Stimulated activated naive CD8-positive, alpha-beta T cell treated with anti-CD3 and anti-CD28 coated beads, Interleukin-15, Interleukin-2, amounts not matched to agents 100 U/mL and 50 U/mL, for 24 hours (primary cell): ENCODE results near the gene IL17RE.
"Not testable (repeated sequence)": the region's sequence is repeated elsewhere in the genome, so short reads cannot be mapped to it uniquely, and the experiment has no call there.

Experiments
- ATAC-seq: fragments of 150-1000 bp; cut with Tn5 transposase; one replicate; pipeline ENCODE4 v1.10.0; 2021
- DNase-seq: peaks from one replicate; pipeline ENCODE4 v3.0.0; 2021

The IL17RE gene, protein sequence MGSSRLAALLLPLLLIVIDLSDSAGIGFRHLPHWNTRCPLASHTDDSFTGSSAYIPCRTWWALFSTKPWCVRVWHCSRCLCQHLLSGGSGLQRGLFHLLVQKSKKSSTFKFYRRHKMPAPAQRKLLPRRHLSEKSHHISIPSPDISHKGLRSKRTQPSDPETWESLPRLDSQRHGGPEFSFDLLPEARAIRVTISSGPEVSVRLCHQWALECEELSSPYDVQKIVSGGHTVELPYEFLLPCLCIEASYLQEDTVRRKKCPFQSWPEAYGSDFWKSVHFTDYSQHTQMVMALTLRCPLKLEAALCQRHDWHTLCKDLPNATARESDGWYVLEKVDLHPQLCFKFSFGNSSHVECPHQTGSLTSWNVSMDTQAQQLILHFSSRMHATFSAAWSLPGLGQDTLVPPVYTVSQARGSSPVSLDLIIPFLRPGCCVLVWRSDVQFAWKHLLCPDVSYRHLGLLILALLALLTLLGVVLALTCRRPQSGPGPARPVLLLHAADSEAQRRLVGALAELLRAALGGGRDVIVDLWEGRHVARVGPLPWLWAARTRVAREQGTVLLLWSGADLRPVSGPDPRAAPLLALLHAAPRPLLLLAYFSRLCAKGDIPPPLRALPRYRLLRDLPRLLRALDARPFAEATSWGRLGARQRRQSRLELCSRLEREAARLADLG

GRCh38 chr3:9902372-9903237 lies at the start of gene IL17RE:
Gene IL17RE, plus strand, starts transcription at chr3:9902848. Its CDS starts 85 bp downstream, at chr3:9902933.
- ATAC-seq: peak; percentile 67
- DNase-seq: peak; percentile 33

DNA sequence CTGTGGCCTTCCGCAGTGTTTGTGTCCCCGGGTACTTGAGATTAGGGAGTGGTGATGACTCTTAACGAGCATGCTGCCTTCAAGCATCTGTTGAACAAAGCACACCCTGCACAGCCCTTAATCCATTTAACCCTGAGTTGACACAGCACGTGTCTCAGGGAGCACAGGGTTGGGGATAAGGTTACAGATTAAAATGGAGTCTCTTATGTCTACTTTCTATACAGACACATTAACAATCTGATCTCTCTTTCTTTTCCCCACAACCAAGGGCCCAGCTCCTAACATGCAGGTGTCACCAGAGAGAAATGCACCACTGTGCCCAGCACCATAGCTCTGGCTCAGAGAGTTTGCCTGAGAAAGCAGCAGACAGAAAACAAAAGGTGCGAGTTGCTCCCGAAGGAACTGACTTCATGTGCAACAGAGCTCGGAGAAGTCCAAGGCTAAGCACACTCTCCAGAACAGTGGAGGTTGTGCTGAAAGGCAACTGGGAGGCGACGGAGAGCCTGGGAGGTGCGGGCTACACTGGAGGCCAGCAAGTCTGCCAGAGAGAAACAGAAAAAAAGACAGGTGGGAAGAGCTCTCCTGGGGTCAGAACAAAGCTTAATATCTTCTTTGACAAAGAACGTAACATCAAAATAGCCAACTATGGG lies 48.2 kb upstream of the IL17RE start:
- not testable (repeated sequence) for ATAC-seq, DNase-seq

DNA sequence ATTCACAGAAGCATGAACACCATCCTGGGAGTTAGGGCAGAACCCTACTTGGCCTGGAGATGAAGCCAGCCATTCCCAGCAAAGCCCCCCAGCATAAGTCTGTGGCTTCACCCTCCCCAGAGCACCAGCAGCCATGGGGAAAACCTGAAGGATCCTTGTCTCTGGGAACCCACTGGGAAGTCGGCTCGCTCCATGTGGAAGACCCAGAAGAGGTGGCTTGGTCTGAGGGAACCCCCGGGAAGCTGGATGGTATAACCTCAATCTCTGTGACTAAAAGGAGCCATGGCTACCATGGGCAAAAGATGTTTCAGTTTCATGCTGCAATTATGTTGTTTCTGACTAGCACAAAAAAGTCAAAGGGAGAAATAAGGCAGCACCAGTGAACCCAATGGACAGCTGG lies 47.1 kb upstream of the IL17RE start:
- no peak for ATAC-seq
- DNase-seq: no peak

DNA sequence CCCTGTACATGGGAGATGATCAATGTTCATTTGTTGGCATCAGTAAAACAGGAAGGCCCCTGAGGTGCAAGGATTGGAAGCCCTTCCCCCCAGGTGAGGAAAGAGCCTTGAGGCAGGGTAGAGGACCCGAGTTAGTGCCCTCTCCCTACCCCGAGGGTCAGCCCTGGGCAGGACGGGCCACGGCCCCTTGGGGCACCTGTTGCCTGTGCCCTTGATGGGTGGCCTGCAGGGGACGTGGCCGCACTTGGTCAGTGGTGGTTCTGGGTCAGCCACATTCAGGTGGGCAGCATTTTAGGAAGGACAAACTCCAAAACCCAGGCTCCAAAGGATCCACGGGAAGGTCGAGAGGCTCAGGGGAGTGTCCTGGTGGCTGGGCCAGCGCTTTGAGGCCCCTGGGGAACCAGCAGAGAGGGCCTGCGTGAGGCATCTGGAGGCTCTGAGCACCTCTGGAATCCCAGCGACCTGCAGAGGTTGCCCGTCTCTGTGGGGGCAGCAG lies 43.1 kb upstream of the IL17RE start:
- ATAC-seq: no peak
- no peak for DNase-seq

DNA sequence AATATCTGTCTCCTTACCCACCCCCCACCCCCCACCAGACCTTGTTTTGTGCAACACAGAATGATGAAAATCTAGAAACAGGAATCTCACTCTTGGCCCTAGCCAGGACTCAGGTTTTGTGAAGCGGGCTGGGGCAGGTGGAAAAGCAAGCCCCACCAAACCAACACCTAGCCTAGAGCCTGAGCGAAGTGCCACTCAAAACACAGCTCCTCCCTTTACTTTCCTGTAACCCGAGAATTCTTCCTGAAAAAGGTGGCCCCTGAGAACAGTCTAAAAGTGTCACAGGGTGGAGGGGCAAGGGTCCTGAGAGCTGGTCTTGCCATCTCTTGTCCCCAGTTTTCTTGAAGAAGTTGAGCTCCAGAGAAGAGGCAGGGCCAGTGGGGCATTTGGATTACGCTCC lies 41.4 kb upstream of the IL17RE start:
- ATAC-seq (no peak), DNase-seq (no peak)

DNA sequence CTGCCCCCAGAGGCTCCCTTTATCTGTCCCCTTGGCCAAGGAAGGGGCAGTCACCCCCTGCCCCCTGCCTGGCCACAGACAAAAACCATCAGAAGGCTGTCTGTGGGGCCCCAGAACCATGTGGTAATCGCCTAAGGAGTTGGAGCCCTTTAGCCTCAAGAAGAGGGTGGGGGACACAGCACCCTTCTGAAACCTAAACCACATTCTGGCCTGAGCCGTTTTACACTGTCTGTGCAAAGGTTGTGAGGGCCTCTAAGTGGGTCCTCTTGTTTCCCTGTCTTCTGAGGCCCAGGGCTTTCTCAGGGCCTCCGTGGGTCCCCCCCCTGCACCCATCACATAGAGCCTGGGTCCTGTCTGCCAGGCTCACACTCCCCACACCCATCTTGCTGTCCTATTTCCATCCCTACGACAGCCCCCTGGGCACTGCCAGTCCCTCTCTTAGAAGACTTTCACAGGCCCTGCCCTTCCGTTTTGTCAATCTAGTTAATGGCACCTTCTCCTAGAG lies 41.0 kb upstream of the IL17RE start:
- ATAC-seq (no peak), DNase-seq (no peak)

GRCh38 chr3:9862391-9863057 lies 40.1 kb upstream of the IL17RE start:
- DNase-seq: peak; percentile 44
- ATAC-seq: peak; percentile 83

GRCh38 chr3:9863058-9863772 lies 39.4 kb upstream of the IL17RE start:
- ATAC-seq (no peak), DNase-seq (no peak)

GRCh38 chr3:9864200-9864927 lies 38.3 kb upstream of the IL17RE start:
- ATAC-seq: no peak
- DNase-seq: no peak

DNA sequence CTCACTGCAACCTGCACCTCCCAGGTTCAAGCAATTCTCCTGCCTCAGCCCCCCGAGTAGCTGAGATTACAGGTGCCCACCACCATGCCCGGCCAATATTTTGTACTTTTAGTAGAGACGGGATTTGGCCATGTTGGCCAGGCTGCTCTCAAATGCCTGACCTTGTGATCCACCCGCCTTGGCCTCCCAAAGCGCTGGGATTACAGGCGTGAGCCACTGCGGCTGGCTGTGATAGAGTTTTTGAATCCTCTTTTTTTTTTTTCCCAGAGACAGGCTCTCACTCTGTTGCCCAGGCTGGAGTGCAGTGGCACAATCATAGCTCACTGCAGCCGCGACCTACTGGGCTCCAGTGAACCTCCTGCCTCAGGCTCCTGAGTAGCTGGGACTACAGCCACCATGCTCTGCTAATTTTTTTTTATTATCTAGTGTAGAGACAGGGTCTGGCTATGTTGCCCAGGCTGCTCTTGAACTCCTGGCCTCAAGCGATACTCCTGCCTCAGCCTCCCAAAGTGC lies 37.5 kb upstream of the IL17RE start:
- not testable (repeated sequence) for ATAC-seq, DNase-seq

DNA sequence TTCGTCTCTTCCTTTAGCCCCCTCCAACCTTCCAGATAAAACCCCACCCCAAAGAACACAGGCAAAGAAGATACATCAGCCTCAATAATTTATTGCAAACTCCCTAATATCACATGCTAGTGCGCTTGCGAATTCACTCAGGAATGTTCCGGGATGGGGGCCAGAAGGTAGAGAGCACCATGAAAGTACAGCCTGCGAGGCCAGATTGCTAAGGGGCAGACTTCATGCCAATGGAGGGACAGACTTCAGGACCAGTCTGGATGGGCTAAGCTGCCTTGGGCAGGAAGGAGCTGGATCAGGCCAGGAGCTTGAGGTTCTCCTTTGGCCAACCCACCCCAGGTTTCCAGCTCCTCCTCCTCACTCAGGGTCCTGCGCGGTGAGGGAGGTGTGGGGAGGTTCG lies 36.0 kb upstream of the IL17RE start:
- DNase-seq: no peak
- ATAC-seq: no peak

- no peak for ATAC-seq
- DNase-seq: no peak
Observed at GRCh38 chr3:9867106-9867505, 35.5 kb upstream of the IL17RE start.

DNA sequence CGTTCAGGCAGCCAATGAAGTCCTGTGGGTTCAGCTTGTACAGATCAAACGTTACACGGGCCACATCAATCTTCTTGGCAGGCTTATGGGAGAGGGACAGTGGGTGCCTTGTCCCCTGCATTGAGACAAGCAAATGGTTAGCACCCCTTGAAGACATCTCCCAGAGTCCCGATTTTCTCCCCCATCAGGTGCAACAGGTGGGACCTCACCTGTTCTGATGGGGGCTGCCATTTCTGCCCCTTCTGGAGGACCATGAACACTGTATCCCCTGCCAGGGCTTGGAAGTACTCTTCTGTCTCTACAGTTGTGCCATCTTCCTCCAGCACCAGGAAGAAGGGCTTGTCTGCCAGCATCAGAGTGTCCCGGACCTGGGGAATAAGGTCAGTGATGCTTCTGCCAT lies 32.7 kb upstream of the IL17RE start:
- ATAC-seq (no peak), DNase-seq (no peak)

GRCh38 chr3:9870978-9871377 lies 31.7 kb upstream of the IL17RE start:
- ATAC-seq (no peak), DNase-seq (no peak)

GRCh38 chr3:9872067-9872466 lies 30.6 kb upstream of the IL17RE start:
- not testable (repeated sequence) for ATAC-seq, DNase-seq

- DNase-seq: no peak
- ATAC-seq: no peak
Observed at GRCh38 chr3:9875448-9875847, 27.2 kb upstream of the IL17RE start.

GRCh38 chr3:9876255-9876654 lies 26.4 kb upstream of the IL17RE start:
- not testable (repeated sequence) for ATAC-seq, DNase-seq

- ATAC-seq: peak; percentile 43
- no peak for DNase-seq
Observed at GRCh38 chr3:9876991-9877390, 25.7 kb upstream of the IL17RE start.

- ATAC-seq (no peak), DNase-seq (no peak)
Observed at GRCh38 chr3:9878700-9879099, 23.9 kb upstream of the IL17RE start.
